NT2/D1 (cell line): ENCODE data around the gene BICDL1.

Experiments used
- SUZ12 ChIP-seq: IDR thresholded peaks from 2 replicates; pipeline ENCODE4 v1.6.1; 2011; ENCODE audit not compliant: insufficient read length, insufficient read depth; ENCODE audit errors: extremely low read depth
- YY1 ChIP-seq: IDR thresholded peaks from 2 replicates; pipeline ENCODE4 v1.6.1; 2011; ENCODE audit not compliant: insufficient read length, insufficient read depth
- ZNF274 ChIP-seq: IDR thresholded peaks from 2 replicates; pipeline ENCODE4 v1.6.1; 2011; ENCODE audit warnings: mild to moderate bottlenecking, low read depth, low read length

GRCh38 chr12:120024193-120024592, 35.2 kb downstream of the BICDL1 start:
- TF ChIP-seq SUZ12 (no peak), ZNF274 (no peak), YY1 (no peak)
